Small intestine (tissue), 7 donors: ENCODE data around the gene WDR73. TPM values are rescaled to one million over a fixed set of nuclear protein-coding genes. Genes with fewer than 3 reads are reported as not detected.

Experiments
- DNase-seq, 2 donors: peaks; one replicate each; pipeline versions ENCODE4 v3.0.0 to v3.0.0-alpha.2; 2013
- FAIRE-seq: peaks from 2 replicates; lab custom pipeline; 2012; peaks lifted over from hg19 to GRCh38; lab: Jason Lieb, UNC
- H3K27ac ChIP-seq, 3 donors: one replicate each; pipeline ENCODE4 v1.5.1; 2013; ENCODE audit warnings: low read length in 2 of 3, mild to moderate bottlenecking in 2 of 3, control low read depth in 1 of 3, inconsistent platforms in 1 of 3, low read depth in 1 of 3, moderate library complexity in 1 of 3
- H3K27me3 ChIP-seq, 3 donors: one replicate each; pipeline ENCODE4 v1.6.1; 2013; ENCODE audit warnings: low read length in 3 of 3, inconsistent platforms in 1 of 3; ENCODE audit not compliant: control insufficient read depth in 3 of 3, insufficient read depth in 3 of 3
- H3K36me3 ChIP-seq, 3 donors: one replicate each; pipeline ENCODE4 v1.6.1; 2013; ENCODE audit warnings: low read length in 3 of 3, inconsistent platforms in 1 of 3, low read depth in 1 of 3, mild to moderate bottlenecking in 1 of 3, moderate library complexity in 1 of 3; ENCODE audit not compliant: control insufficient read depth in 3 of 3, insufficient read depth in 2 of 3
- H3K4me1 ChIP-seq, 3 donors: one replicate each; pipeline ENCODE4 v1.6.1; 2013; ENCODE audit warnings: low read length in 2 of 3, inconsistent platforms in 1 of 3, low read depth in 1 of 3, mild to moderate bottlenecking in 1 of 3, moderate library complexity in 1 of 3; ENCODE audit not compliant: control insufficient read depth in 3 of 3, insufficient read depth in 2 of 3
- H3K4me3 ChIP-seq, 3 donors: one replicate each; pipeline ENCODE4 v1.5.1; 2013; ENCODE audit warnings: low read length in 3 of 3, control low read depth in 1 of 3, inconsistent platforms in 1 of 3, low read depth in 1 of 3, mild to moderate bottlenecking in 1 of 3, moderate library complexity in 1 of 3
- H3K9me3 ChIP-seq, 2 donors: one replicate each; pipeline ENCODE4 v1.6.1; 2013; ENCODE audit warnings: low read depth in 1 of 2, low read length in 1 of 2; ENCODE audit not compliant: control insufficient read depth in 2 of 2, insufficient read depth in 1 of 2
- WGBS, 3 donors: extraction: QIAGEN DNeasy Blood & Tissue Kit; methylation state at CpG; one replicate each; pipeline ENCODE4 v1.1.7; 2013; 5-methylcytosine and 5-hydroxymethylcytosine counted together
- polyA plus RNA-seq, 4 donors: library from polyadenylated mRNA; stranded (reverse) in 3 of 4; unstranded in 1 of 4; fragments of 200-250 nt in 3 of 4; fragments of 120-200 nt in 1 of 4; gene quantifications; one replicate each; pipeline versions ENCODE4 v1.2.1 to v1.2.3, GENCODE V29; 2013
- donor health status: healthy with polysubstance abuse.
- donor health status: control.
- donor health status: control.
- donor health status: Bipolar disorder and iron deficiency.
- donor health status: healthy.

WDR73 gene
- polyA plus RNA-seq, 4 donors: 6.3 to 29.4 (median 10.7) TPM

DNA sequence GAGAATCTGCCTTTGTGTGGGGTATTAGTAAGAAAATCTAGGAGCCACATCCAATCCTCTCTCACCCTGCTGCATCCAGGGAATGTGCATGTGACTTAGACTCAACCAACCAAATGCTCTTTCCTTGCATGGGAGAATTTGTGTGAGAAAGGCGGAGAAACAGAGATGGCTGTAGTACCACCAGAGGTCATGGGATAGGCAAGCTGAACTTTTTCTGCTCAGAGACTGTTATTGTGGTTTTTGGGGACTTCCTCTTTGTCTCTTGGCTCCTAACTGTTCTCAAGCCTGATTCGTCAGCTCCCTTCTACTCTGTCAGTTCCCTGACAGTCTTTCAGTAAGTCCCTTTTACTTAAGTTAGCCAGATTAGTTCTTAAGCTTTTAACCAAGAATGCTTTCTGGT is 55.8 kb downstream of the WDR73 start:
- H3K27me3 ChIP-seq: no peaks in the 10 kb centered on the region
- no peaks in the 10 kb centered on the region for H3K36me3 ChIP-seq
- no peak overlapping the region for H3K4me3 ChIP-seq
- FAIRE-seq (no peak), DNase-seq (peak in 1 of 2 donors; percentile 56)
- no peaks in the 10 kb centered on the region for H3K9me3 ChIP-seq
- H3K4me1 ChIP-seq: peaks cover 0 to 20% (median 0%) of the 10 kb centered on the region in 3 donors
- peak overlapping the region in 2 of 3 donors; percentile 36 to 79 for H3K27ac ChIP-seq
- 66 to 82% (median 71%) methylated on average over 2 of the region's 2 CpGs for WGBS, 3 donors

DNA sequence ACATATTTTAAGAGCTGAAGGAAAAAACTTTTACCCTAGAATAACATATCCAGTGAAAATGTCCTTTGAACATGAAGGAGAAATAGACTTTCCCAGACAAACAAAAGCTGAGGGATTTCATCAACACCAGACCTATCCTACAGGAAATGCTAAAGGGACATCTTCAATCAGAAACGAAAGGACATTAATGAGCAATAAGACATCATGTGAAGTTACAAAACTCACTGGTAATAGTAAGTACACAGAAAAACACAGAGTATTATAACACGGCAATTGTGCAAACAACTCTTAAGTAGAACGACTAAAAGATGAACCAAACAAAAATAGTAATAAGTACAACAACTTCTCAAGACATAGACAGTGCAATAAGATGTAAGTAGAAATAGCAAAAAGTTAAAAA is 56.8 kb downstream of the WDR73 start:
- Histone ChIP-seq H3K4me3 (no peak overlapping the region), H3K36me3 (no peaks in the 10 kb centered on the region), H3K4me1 (peaks cover 0 to 20% (median 0%) of the 10 kb centered on the region in 3 donors), H3K27me3 (no peaks in the 10 kb centered on the region), H3K27ac (no peak overlapping the region), H3K9me3 (no peaks in the 10 kb centered on the region)
- 61 to 82% (median 75%) methylated on average over 3 of the region's 3 CpGs for WGBS, 3 donors
- DNase-seq (no peak), FAIRE-seq (no peak)

DNA sequence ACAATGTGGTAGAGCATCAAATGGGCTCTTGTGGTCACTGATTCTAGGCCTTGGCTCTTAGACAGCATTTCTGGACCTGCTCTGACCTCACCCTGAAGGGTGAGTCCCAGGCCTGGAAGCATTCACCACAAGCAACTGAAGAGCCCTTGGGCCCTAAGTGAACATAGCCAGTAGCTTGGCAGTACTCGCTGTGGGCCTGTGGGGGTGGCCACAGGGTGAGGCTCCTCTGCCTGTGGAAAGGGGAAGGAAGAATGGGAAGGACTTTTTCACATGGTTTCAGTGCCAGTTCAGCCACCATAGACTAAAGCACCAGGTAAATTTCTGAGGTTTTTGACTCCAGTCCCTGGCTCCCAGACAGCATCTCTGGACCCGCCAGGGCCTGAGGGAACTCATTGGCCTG is 58.4 kb downstream of the WDR73 start:
- no peaks in the 10 kb centered on the region for H3K9me3 ChIP-seq
- no peaks in the 10 kb centered on the region for H3K27me3 ChIP-seq
- peaks cover 0 to 15% (median 0%) of the 10 kb centered on the region in 3 donors for H3K4me1 ChIP-seq
- H3K27ac ChIP-seq: no peak overlapping the region
- 91 to 100% (median 100%) methylated on average over 2 of the region's 2 CpGs for WGBS, 3 donors
- FAIRE-seq (no peak), DNase-seq (no peak)
- no peak overlapping the region for H3K4me3 ChIP-seq
- H3K36me3 ChIP-seq: no peaks in the 10 kb centered on the region

DNA sequence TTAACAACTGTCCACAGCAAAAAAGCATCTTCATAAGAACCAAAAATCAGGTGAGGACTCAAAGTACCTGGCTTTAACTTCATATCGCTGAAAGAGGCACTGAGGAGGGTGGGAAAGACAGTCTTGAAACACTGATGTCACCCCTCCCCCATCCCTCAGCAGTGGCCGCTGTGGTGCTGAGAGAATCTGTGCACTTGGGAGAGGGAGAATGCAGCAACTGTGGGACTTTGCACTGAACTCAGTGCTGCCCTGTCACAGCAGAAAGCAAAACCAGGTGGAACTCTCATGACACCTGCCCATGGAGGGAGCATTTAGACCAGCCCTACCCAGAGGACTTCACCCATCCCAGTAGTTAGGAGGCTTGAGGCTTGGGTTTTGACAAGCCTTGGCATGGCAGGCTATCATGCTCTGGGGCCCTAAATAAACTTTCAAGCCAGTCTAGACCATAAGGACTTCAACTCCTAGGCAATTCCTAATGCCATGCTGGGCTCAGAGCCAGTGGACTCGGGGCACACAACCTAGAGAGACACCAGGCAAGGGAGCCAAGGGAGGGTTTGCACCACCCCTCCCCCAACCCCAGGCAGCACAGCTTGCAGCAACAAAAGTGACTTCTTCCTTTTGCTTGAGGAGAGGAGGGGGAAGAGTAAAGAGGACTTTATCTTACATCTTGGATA is 59.3 kb downstream of the WDR73 start:
- peak overlapping the region in 1 of 3 donors; percentile 80 for H3K27ac ChIP-seq
- no peaks in the 10 kb centered on the region for H3K9me3 ChIP-seq
- no peak overlapping the region for H3K4me3 ChIP-seq
- peak; percentile 81 to 82 for DNase-seq
- H3K36me3 ChIP-seq: no peaks in the 10 kb centered on the region
- H3K4me1 ChIP-seq: peaks cover 0 to 13% (median 0%) of the 10 kb centered on the region in 3 donors
- H3K27me3 ChIP-seq: no peaks in the 10 kb centered on the region
- no peak for FAIRE-seq
- WGBS, 3 donors: 24 to 63% (median 38%) methylated on average over 3 of the region's 3 CpGs

DNA sequence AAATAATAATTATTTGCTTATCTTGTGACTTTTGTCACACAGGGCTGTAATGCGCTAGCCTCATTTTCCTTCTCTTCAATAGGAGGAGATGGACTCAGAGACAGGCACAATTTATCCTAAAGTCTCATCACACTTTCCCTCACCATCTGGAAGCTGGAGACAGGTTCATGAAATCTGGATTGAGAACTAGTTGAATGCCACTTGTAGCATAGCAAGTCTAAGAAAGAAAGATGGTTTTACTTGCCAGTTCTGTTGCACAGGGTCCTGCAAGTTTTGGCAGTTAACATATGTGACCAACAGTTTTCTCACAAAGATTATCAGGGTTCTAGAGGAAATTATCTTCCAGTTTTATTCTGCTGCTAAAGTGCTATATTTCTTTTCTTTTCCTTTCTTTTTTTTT is 62.3 kb downstream of the WDR73 start:
- 97 to 100% (median 100%) methylated on average over 1 of the region's 1 CpG for WGBS, 3 donors
- H3K27ac ChIP-seq: no peak overlapping the region
- FAIRE-seq: no peak
- DNase-seq: no peak
- no peaks in the 10 kb centered on the region for H3K27me3 ChIP-seq
- H3K9me3 ChIP-seq: no peaks in the 10 kb centered on the region
- no peaks in the 10 kb centered on the region for H3K36me3 ChIP-seq
- no peak overlapping the region for H3K4me3 ChIP-seq
- H3K4me1 ChIP-seq: peaks cover 0 to 15% (median 0%) of the 10 kb centered on the region in 3 donors

DNA sequence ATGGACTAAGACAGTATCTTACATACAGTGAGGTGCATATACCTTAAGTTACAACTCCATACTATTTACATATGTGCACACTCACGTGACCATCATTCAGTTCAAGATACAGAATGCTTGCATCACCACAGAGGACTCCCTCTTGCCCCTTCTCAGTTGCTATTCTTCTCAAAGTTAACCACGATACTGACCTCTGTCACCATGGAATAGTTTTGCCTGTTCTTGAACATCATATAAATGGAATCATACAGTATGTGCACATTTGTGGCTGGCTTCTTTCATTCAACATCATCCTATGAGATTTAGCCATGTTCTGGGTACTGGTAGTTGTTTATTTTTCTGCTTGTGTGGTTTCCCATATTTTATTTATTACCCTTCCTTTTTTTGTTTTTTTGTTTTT is 63.7 kb downstream of the WDR73 start:
- Histone ChIP-seq H3K9me3 (no peaks in the 10 kb centered on the region), H3K4me3 (no peak overlapping the region), H3K27ac (no peak overlapping the region), H3K36me3 (no peaks in the 10 kb centered on the region), H3K27me3 (no peaks in the 10 kb centered on the region), H3K4me1 (peaks cover 0 to 13% (median 0%) of the 10 kb centered on the region in 3 donors)
- FAIRE-seq: no peak
- WGBS, 3 donors: 75 to 90% (median 85%) methylated on average over 2 of the region's 2 CpGs
- no peak for DNase-seq

Other genes with a start within 250 kb of the WDR73 start
- 10 to 100 TPM in 1 of 4 donors, 1 to 10 TPM in 3; 3.2 to 14.0 (median 4.5) TPM for gene ZSCAN2, start 53.3 kb downstream of the WDR73 start, polyA plus RNA-seq
- gene NMB, start 3.9 kb upstream of the WDR73 start, polyA plus RNA-seq: 1 to 10 TPM; 1.8 to 7.7 (median 2.4) TPM
- 100 to 1,000 TPM; 110 to 156 (median 148) TPM for gene SEC11A, start 61.9 kb upstream of the WDR73 start, polyA plus RNA-seq
- 10 to 100 TPM in 2 of 4 donors, 1 to 10 TPM in 2; 7.6 to 23.5 (median 12.4) TPM for gene ZNF592, start 94.3 kb upstream of the WDR73 start, polyA plus RNA-seq
- 1 to 10 TPM in 2 of 4 donors, under 1 TPM in 2; 0.22 to 8.0 (median 0.93) TPM for gene ALPK3, start 163.1 kb upstream of the WDR73 start, polyA plus RNA-seq
- 10 to 100 TPM in 3 of 4 donors, 1 to 10 TPM in 1; 4.4 to 64.6 (median 31.2) TPM for gene SLC28A1, start 230.4 kb upstream of the WDR73 start, polyA plus RNA-seq